HG02588 (cell line): ENCODE measurements around the gene IDH3G.

Source experiments
- ATAC-seq: cut with Tn5 transposase; IDR thresholded peaks from one replicate; pipeline ENCODE4 v1.9.1; 2021; ENCODE audit warnings: mild to moderate bottlenecking, moderate library complexity; ENCODE audit not compliant: unreplicated experiment

IDH3G gene

DNA sequence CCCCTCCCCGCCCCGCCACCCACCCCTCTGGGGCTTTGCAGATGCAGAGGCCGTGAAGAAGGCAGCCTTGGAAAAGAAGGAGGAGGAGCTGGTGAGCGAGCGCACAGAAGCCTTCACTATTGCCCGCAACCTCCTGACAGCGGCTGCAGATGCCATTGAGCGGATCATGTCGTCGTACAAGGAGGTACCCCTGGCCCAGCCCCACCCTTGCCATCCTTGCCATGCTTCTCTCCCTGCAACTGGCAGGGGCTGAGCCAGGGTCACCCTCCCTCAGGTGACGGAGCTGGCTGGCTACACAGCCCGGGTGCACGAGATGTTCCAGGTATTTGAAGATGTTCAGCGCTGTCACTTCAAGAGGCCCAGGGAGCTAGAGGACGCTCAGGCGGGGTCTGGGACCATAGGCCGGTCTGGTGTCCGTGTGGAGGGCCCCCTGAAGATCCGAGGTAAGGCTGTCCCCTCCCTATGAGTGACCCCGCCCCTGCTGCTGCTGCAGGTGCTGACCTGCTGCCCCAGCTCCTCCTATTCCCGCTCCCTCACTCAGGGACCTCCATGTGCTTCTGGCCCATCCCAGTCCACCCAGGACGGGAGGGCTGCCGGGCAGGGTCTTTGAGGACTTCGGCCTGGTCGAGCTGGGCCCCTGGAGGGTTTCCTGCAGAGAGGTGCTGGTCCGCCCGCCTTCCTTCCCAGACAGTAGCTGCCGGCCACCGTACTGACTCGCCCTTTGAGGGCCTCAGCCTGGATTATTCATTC lies 57.9 kb downstream of the IDH3G start:
- no peak for ATAC-seq
